ENCODE data around the gene GYS1.
"Not testable (repeated sequence)": the region's sequence is repeated elsewhere in the genome, so short reads cannot be mapped to it uniquely, and the experiment has no call there.

GYS1 gene

GRCh38 chr19:49025599-49025998 is 32.5 kb upstream of the GYS1 start:
- H3K36me3 ChIP-seq (ENCODE audit: control insufficient read depth in 1 of 2, insufficient read depth in 2 of 2, low read length in 2 of 2); H3K4me3 ChIP-seq (ENCODE audit: low read depth in 1 of 2, low read length in 2 of 2); H3K4me1 ChIP-seq (ENCODE audit: control insufficient read depth in 1 of 2, insufficient read depth in 2 of 2, low read length in 2 of 2); H3K27me3 ChIP-seq (ENCODE audit: low read depth, low read length); H3K27ac ChIP-seq (ENCODE audit: low read length); H3K9me3 ChIP-seq (ENCODE audit: control insufficient read depth in 1 of 2, low read length in 2 of 2): not testable (repeated sequence)

- not testable (repeated sequence) for H3K9me3 ChIP-seq (ENCODE audit: control insufficient read depth in 1 of 2, low read length in 2 of 2); H3K4me1 ChIP-seq (ENCODE audit: control insufficient read depth in 1 of 2, insufficient read depth in 2 of 2, low read length in 2 of 2); H3K27ac ChIP-seq (ENCODE audit: low read length); H3K4me3 ChIP-seq (ENCODE audit: low read depth in 1 of 2, low read length in 2 of 2); H3K36me3 ChIP-seq (ENCODE audit: control insufficient read depth in 1 of 2, insufficient read depth in 2 of 2, low read length in 2 of 2); H3K27me3 ChIP-seq (ENCODE audit: low read depth, low read length)
Measured at GRCh38 chr19:49025088-49025487, 32.0 kb upstream of the GYS1 start.

GRCh38 chr19:49024233-49024632 is 31.1 kb upstream of the GYS1 start, which contains the start of gene CGB3:
TSS of gene CGB3 (minus strand) at chr19:49024333. CDS start at chr19:49023971, 362 bp downstream.
- not testable (repeated sequence) for H3K27me3 ChIP-seq (ENCODE audit: low read depth, low read length); H3K4me3 ChIP-seq (ENCODE audit: low read depth in 1 of 2, low read length in 2 of 2)

GRCh38 chr19:49022116-49022515 is 29.0 kb upstream of the GYS1 start:
- H3K4me1 ChIP-seq (ENCODE audit: control insufficient read depth in 1 of 2, insufficient read depth in 2 of 2, low read length in 2 of 2) = peaks cover 0 to 22% of the 10 kb centered on the region in 2 donors
- no peaks in the 10 kb centered on the region for H3K36me3 ChIP-seq (ENCODE audit: control insufficient read depth in 1 of 2, insufficient read depth in 2 of 2, low read length in 2 of 2)
- H3K27me3 ChIP-seq (ENCODE audit: low read depth, low read length) = peaks cover 8% of the 10 kb centered on the region
- no peaks in the 10 kb centered on the region for H3K9me3 ChIP-seq (ENCODE audit: control insufficient read depth in 1 of 2, low read length in 2 of 2)
- H3K27ac ChIP-seq (ENCODE audit: low read length) = no peak overlapping the region
- H3K4me3 ChIP-seq (ENCODE audit: low read depth in 1 of 2, low read length in 2 of 2) = no peak overlapping the region

More at GRCh38 chr19:49024233-49024632, 31.1 kb upstream of the GYS1 start, which contains the start of gene CGB3:
- not testable (repeated sequence) for H3K9me3 ChIP-seq (ENCODE audit: control insufficient read depth in 1 of 2, low read length in 2 of 2); H3K36me3 ChIP-seq (ENCODE audit: control insufficient read depth in 1 of 2, insufficient read depth in 2 of 2, low read length in 2 of 2); H3K4me1 ChIP-seq (ENCODE audit: control insufficient read depth in 1 of 2, insufficient read depth in 2 of 2, low read length in 2 of 2); H3K27ac ChIP-seq (ENCODE audit: low read length)

GRCh38 chr19:49020931-49021895 is 28.1 kb upstream of the GYS1 start:
- Histone ChIP-seq H3K4me3 (ENCODE audit: low read depth in 1 of 2, low read length in 2 of 2) (no peak overlapping the region), H3K36me3 (ENCODE audit: control insufficient read depth in 1 of 2, insufficient read depth in 2 of 2, low read length in 2 of 2) (peaks cover 0 to 2% of the 10 kb centered on the region in 2 donors), H3K9me3 (ENCODE audit: control insufficient read depth in 1 of 2, low read length in 2 of 2) (no peaks in the 10 kb centered on the region), H3K4me1 (ENCODE audit: control insufficient read depth in 1 of 2, insufficient read depth in 2 of 2, low read length in 2 of 2) (peaks cover 0 to 22% of the 10 kb centered on the region in 2 donors), H3K27ac (ENCODE audit: low read length) (no peak overlapping the region), H3K27me3 (ENCODE audit: low read depth, low read length) (peaks cover 8% of the 10 kb centered on the region)

- Histone ChIP-seq H3K9me3 (ENCODE audit: control insufficient read depth in 1 of 2, low read length in 2 of 2) (no peaks in the 10 kb centered on the region), H3K27me3 (ENCODE audit: low read depth, low read length) (peaks cover 8% of the 10 kb centered on the region), H3K36me3 (ENCODE audit: control insufficient read depth in 1 of 2, insufficient read depth in 2 of 2, low read length in 2 of 2) (peaks cover 0 to 11% of the 10 kb centered on the region in 2 donors), H3K4me1 (ENCODE audit: control insufficient read depth in 1 of 2, insufficient read depth in 2 of 2, low read length in 2 of 2) (peaks cover 0 to 22% of the 10 kb centered on the region in 2 donors), H3K4me3 (ENCODE audit: low read depth in 1 of 2, low read length in 2 of 2) (no peak overlapping the region), H3K27ac (ENCODE audit: low read length) (no peak overlapping the region)
Measured at GRCh38 chr19:49020342-49020741, 27.2 kb upstream of the GYS1 start.

GRCh38 chr19:49019242-49019932 is 26.3 kb upstream of the GYS1 start:
- peaks cover 8% of the 10 kb centered on the region for H3K27me3 ChIP-seq (ENCODE audit: low read depth, low read length)
- H3K36me3 ChIP-seq (ENCODE audit: control insufficient read depth in 1 of 2, insufficient read depth in 2 of 2, low read length in 2 of 2) = peaks cover 0 to 21% of the 10 kb centered on the region in 2 donors
- no peak overlapping the region for H3K27ac ChIP-seq (ENCODE audit: low read length)
- H3K4me1 ChIP-seq (ENCODE audit: control insufficient read depth in 1 of 2, insufficient read depth in 2 of 2, low read length in 2 of 2) = peaks cover 0 to 22% of the 10 kb centered on the region in 2 donors
- H3K9me3 ChIP-seq (ENCODE audit: control insufficient read depth in 1 of 2, low read length in 2 of 2) = no peaks in the 10 kb centered on the region
- peak overlapping the region; percentile 7 to 69 for H3K4me3 ChIP-seq (ENCODE audit: low read depth in 1 of 2, low read length in 2 of 2)

GRCh38 chr19:49018388-49019241 is 25.5 kb upstream of the GYS1 start:
- Histone ChIP-seq H3K4me3 (ENCODE audit: low read depth in 1 of 2, low read length in 2 of 2) (peak overlapping the region; percentile 38 to 69), H3K36me3 (ENCODE audit: control insufficient read depth in 1 of 2, insufficient read depth in 2 of 2, low read length in 2 of 2) (peaks cover 0 to 25% of the 10 kb centered on the region in 2 donors), H3K4me1 (ENCODE audit: control insufficient read depth in 1 of 2, insufficient read depth in 2 of 2, low read length in 2 of 2) (peaks cover 0 to 22% of the 10 kb centered on the region in 2 donors)
- H3K27ac ChIP-seq (ENCODE audit: low read length); H3K27me3 ChIP-seq (ENCODE audit: low read depth, low read length); H3K9me3 ChIP-seq (ENCODE audit: control insufficient read depth in 1 of 2, low read length in 2 of 2): not testable (repeated sequence)

- H3K4me1 ChIP-seq (ENCODE audit: control insufficient read depth in 1 of 2, insufficient read depth in 2 of 2, low read length in 2 of 2) = peaks cover 0 to 22% of the 10 kb centered on the region in 2 donors
- H3K27ac ChIP-seq (ENCODE audit: low read length) = no peak overlapping the region
- peaks cover 8% of the 10 kb centered on the region for H3K27me3 ChIP-seq (ENCODE audit: low read depth, low read length)
- H3K9me3 ChIP-seq (ENCODE audit: control insufficient read depth in 1 of 2, low read length in 2 of 2) = no peaks in the 10 kb centered on the region
- H3K36me3 ChIP-seq (ENCODE audit: control insufficient read depth in 1 of 2, insufficient read depth in 2 of 2, low read length in 2 of 2) = peaks cover 0 to 26% of the 10 kb centered on the region in 2 donors
- H3K4me3 ChIP-seq (ENCODE audit: low read depth in 1 of 2, low read length in 2 of 2) = peak overlapping the region; percentile 38 to 69
Measured at GRCh38 chr19:49017666-49018351, 24.7 kb upstream of the GYS1 start.

GRCh38 chr19:49017041-49017665 is 24.0 kb upstream of the GYS1 start, which contains the start of gene LHB:
TSS of gene LHB (minus strand) at chr19:49017091. CDS start at chr19:49017081, 10 bp downstream.
- H3K36me3 ChIP-seq (ENCODE audit: control insufficient read depth in 1 of 2, insufficient read depth in 2 of 2, low read length in 2 of 2) = peaks cover 6 to 33% of the 10 kb centered on the region in 2 donors
- H3K27me3 ChIP-seq (ENCODE audit: low read depth, low read length) = peaks cover 8% of the 10 kb centered on the region
- H3K4me1 ChIP-seq (ENCODE audit: control insufficient read depth in 1 of 2, insufficient read depth in 2 of 2, low read length in 2 of 2) = peaks cover 0 to 22% of the 10 kb centered on the region in 2 donors
- H3K27ac ChIP-seq (ENCODE audit: low read length) = no peak within 1 kb of the TSS
- H3K9me3 ChIP-seq (ENCODE audit: control insufficient read depth in 1 of 2, low read length in 2 of 2) = no peaks in the 10 kb centered on the region
- peak within 1 kb of the TSS; percentile 38 to 69 for H3K4me3 ChIP-seq (ENCODE audit: low read depth in 1 of 2, low read length in 2 of 2)

Measured in muscle layer of duodenum (tissue), 2 donors.